Measurements from ENCODE around the gene CLEC16A.
A peak's percentile ranks its signal among the peaks of the same experiment; 100 is the strongest.
"Not testable (repeated sequence)": the region's sequence is repeated elsewhere in the genome, so short reads cannot be mapped to it uniquely, and the experiment has no call there.

Gene CLEC16A

DNA sequence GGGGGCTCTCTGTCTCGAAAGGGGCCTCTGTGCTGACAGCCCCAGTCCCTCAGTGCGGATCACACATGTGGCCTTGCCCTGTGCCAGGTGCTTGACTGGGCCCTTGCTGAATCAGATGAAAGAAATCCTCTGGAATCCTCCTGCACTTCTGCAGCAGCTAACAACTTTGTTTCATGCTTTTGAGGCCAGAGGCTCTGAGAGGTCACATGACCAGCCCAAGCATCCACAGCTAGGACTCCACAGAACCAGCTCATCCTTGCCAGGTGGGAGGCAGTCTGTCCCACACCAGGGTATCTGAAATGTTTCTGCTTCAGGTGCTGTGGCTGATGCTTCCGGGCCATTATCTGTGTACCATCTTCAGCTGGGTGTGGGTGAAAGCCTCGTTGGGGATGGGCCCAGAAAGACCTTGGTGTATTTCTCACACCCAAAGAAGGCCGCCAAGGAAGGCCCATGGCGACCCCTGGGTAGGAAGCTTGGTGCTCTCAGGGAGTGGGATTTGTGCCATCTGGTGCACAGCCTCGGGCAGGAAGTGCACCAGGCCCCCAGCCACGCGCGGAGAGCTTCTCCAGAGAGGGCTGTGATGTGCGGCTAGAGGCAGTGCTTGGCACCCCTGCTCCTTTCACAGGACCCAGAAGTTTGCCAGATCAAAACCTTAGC lies 143.8 kb downstream of the CLEC16A start:
- DNase-seq, result no peak

- peak; percentile 35 for DNase-seq
These were observed 144.5 kb downstream of the CLEC16A start for GRCh38 chr16:11088831-11089230.

GRCh38 chr16:11089504-11090124 lies 145.2 kb downstream of the CLEC16A start:
- no peak for DNase-seq

DNA sequence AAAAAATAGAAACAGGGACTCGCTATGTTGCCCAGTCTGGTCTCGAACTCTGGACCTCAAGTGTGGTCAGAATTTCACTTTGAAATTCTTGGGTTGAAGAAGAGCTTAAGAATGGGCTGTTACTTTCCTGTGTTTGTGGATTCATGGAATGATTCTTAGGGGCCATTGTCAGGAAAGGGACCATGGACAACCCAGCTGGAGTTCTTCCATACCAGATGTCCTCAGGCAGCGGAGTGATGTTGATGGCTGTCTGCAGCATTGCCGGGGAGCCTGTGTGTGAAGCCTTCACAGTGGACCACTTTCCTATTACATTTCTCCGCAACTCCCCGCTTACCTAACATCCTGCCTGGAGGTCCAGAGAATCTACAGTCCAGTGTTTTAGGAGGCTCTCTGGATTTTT lies 145.9 kb downstream of the CLEC16A start:
- DNase-seq, result no peak

DNA sequence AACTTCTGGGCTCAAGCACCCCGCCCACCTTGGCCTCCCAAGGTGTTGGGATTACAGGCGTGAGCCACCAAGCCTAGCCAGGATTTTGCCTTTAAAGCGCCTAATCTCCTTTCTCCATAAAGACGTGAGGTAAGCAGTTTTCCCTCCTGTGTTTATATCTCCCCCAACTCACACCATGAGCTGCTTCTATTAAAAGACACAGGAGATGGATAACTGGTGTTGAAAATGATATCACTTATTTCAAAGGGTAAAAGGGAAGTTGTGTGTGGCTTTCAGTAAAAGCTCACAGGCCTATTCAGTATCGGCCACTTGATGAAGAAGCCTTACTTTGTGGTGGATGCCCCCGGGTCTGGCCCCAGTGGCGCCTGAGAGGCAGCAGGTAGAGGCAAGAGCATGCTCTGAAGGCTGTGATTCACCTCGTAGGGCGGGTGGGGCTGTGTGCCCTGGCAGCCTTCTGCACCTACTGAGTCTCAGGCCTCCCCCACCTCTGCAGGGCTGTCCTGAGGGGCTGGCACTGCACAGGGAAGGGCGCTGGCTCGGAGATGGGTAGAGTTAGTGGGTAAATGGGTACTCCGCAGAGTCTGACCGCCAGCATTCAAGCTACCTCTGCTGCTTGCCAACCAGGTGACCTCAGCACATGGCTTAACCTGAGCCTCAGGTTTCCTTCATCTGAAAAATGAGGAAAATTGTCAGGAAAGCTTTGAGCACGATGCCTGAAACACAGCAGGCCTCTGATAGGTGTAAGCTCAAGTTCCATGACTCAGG lies 146.8 kb downstream of the CLEC16A start:
- DNase-seq, result no peak

- no peak for DNase-seq
These were observed 148.6 kb downstream of the CLEC16A start for GRCh38 chr16:11092788-11093571.

DNA sequence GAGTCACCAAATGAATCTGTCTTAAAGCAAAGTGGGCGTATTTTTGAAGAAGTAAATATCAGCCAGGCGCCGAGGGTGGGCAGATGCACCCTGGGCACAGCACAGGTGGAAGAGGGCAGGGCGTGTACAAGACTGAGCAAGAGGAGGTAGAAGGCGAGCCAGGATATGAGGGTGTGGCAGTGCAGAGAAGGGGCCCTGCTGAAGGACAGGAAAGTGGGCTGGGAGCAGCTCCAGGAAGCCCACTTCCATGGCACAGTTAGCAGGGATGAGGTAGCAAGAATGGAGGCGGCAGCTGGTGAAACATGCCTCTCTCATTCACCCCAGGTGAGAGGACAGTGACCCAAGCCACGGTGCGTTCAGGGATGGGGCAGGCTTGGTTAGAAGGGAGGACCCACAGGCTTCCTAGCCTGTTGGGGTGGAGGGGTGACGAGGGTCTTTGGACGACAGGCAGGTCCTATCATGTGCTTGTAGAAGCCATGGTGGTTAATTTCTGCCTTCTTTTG lies 149.3 kb downstream of the CLEC16A start:
- DNase-seq, result no peak

- no peak for DNase-seq
These were observed 149.9 kb downstream of the CLEC16A start for GRCh38 chr16:11094075-11094856.

DNA sequence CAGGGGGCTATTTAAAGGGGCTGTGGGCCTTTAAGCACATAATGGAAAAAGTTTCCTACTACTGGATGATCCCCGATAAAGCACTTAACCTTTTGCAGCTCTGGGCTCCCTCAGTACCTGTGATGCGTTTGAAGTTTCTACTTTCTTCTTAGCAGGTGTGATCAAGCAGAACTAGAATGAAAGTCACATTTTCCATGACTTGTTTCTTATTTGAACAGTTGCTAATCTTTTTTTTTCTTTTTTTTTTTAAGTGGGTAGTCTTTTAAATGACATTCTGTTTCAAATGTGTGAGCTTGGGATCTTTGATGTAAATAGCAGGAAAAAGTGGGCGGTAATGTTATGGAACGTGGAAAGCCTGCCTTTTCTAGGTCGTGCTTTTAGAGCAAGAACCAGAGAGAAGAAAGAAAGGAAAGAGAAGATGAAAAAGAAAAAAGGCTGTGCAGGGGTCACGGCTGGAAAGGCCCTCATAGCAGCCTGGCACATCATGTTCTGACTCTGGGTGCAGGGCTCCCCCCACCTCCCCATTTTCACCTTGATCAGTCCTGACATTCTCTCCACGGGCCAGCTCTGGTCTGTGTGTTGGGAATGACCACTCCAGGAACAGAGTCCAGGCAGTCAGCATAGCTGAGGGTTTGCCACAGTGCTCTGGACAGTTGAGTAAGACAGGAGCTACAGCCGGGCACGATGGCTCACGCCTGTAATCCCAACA lies 150.6 kb downstream of the CLEC16A start:
- no peak for DNase-seq

DNA sequence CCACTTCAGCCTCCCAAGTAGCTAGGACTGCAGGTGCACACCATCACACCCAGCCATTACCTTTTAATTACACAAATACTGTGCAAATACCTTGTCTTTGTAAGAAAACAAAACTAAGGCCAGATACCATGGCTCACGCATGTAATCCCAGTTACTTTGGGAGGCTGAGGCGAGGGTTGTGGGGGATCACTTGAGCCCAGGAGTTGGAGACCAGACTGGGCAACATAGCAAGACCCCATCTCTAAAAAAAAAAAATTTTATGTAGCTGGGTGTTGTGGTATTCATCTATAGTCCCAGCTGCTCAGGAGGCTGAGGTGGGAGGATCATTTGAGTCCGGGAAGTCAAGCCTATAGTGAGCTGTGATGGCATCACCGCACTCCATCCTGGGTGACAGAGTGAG lies 151.6 kb downstream of the CLEC16A start:
- no peak for DNase-seq

DNA sequence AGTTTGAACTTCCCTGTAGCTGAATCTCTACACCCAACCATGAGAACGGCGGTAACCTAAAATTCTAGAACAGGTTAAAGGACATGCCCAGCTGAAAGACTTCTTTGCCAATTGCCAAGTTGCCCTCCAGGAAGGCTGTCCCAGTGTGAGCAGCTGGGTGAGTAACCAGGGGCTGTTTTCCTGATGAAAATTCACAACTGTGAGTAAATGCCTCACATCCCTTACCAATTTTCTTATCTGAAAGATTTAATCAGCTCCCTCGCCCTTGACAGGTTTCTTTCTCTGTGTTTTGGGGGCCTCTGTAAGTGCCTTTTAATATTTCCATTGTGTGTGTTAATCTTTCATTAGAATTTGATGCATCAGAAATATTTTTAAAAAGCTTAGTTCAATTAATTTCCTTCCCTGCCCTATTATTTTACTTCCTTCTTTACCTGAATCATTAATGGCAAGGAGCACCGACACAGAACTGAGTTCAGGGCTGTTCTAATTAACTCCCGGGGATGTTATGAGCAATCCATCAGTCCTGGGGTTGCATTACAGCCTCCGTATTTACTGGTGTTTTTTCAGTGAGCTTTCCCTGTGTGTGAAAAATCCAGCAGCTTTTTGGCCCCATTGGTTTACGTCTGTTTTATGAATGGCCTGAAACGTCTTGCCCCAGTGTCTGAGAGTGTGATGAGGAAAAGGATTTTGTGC lies 152.9 kb downstream of the CLEC16A start:
- no peak for DNase-seq

- no peak for DNase-seq
These were observed 153.4 kb downstream of the CLEC16A start for GRCh38 chr16:11097787-11098167.

DNA sequence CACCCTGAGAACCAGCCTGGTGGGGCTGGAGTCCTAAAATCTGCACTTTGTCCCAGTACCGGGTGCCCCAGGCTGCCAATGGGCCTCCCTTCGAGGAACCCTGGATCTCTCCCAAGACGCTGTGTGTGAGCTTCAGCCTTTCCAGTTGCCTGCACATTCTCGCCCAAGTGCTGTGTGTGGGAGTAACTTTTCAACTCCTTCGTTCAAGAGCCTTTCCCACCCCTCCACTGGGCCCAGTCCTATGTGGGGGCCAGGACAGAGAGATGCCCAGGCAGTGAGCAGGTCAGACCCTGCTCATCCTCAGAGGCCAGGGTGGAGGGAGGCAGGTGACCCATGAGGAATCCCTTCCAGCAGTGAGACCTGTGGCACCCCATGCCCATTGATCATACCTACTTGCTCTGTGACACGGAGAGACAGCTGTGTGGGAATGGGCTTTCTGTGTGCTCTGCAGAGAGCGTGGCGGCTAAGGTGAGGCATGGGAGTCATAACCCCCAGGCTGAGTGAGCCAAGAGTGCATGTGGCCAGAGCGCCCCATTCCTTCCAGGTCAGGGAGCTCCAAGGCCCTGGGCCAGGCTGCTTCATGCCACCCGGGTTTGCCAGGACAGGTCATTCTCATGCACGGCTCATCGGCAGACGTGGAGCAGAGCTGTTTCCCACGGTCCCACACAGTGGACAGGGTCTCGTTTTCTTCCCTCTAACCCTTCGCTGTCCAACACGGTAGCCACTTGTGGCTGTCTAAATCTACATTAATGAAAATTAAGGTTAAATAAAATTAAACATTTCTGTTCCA lies 154.4 kb downstream of the CLEC16A start:
- no peak for DNase-seq

- DNase-seq, result no peak
These were observed 155.4 kb downstream of the CLEC16A start for GRCh38 chr16:11099672-11100205.

- no peak for DNase-seq
These were observed 155.9 kb downstream of the CLEC16A start for GRCh38 chr16:11100239-11100750.

- DNase-seq, result no peak
These were observed 156.9 kb downstream of the CLEC16A start for GRCh38 chr16:11101283-11101682.

- no peak for DNase-seq
These were observed 157.5 kb downstream of the CLEC16A start for GRCh38 chr16:11101695-11102522.

DNA sequence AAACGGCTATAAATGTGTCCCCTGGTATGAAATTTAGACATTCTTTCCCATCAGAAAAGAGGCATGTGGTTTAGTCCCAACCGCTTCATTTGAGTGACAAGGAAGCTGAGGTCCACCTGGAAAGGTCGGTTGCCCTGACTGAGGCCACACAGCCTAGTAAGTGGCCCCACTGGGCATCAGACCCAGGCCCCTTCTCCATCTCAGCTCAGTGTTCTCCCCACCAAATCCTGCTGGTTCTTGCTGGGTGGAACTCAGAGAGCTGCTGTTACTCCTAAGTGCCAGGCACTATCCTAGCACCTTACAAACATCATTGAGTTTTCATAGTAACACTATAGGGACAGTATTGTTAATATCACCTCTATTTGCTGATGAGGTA lies 158.1 kb downstream of the CLEC16A start:
- no peak for DNase-seq

GRCh38 chr16:11103301-11103700 lies 158.9 kb downstream of the CLEC16A start:
- not testable (repeated sequence) for DNase-seq
